B cell (primary cell): ENCODE results near the gene OSBPL5. TPM values are rescaled to one million over a fixed set of nuclear protein-coding genes. Genes with fewer than 3 reads are reported as not detected.

ENCODE experiments used
- ATAC-seq: fragments of 200-7000 bp; cut with Tn5 transposase; one replicate; pipeline ENCODE4 v1.10.0; 2021; ENCODE audit warnings: low read depth, mild to moderate bottlenecking, moderate number of reproducible peaks, moderate library complexity
- CTCF ChIA-PET: fragments of 350-600 bp; sonication (Branson Sonifier 250); formaldehyde crosslinking; loops from one replicate; lab custom pipeline; 2021; ENCODE audit warnings: antibody characterized with exemption, inconsistent platforms; lab: Charles Lee
- POLR2A ChIA-PET: fragments of 350-600 bp; sonication (Branson Sonifier 250); formaldehyde crosslinking; loops from one replicate; lab custom pipeline; 2021; ENCODE audit warnings: antibody characterized with exemption; lab: Charles Lee
- DNase-seq: peaks from one replicate; pipeline ENCODE4 v3.0.0; 2013
- H2AFZ ChIP-seq: 2 replicates; pipeline ENCODE4 v1.6.1; 2012; ENCODE audit warnings: mild to moderate bottlenecking, low read depth, low read length; ENCODE audit not compliant: insufficient read depth, poor library complexity, severe bottlenecking
- H3K27ac ChIP-seq, 2 donors: 1 replicate in 1 of 2; 2 replicates in 1 of 2; pipeline ENCODE4 v1.5.1; 2012 to 2013; ENCODE audit warnings: low read length in 2 of 2, mild to moderate bottlenecking in 2 of 2, moderate library complexity in 1 of 2
- H3K27me3 ChIP-seq, 4 experiments: fragments of 200-600 bp in 1 of 4; sonication (generic) in 1 of 4; replicated peaks in 1 of 4; 1 replicate in 2 of 4; 2 replicates in 2 of 4; pipeline versions ENCODE4 v1.6.1 to v1.7.0; 2013 to 2016; ENCODE audit warnings: low read length in 3 of 4, mild to moderate bottlenecking in 2 of 4, mixed read lengths in 1 of 4, moderate library complexity in 1 of 4; ENCODE audit not compliant: insufficient read depth in 4 of 4, control insufficient read depth in 3 of 4; ENCODE audit errors: control extremely low read depth in 1 of 4
- H3K36me3 ChIP-seq, 2 experiments: replicated peaks in 1 of 2; 1 replicate in 1 of 2; 2 replicates in 1 of 2; pipeline versions ENCODE4 v1.6.1 to v1.7.1; 2013; ENCODE audit warnings: low read length in 1 of 2; ENCODE audit not compliant: insufficient read depth in 2 of 2, control insufficient read depth in 1 of 2; ENCODE audit errors: control extremely low read depth in 1 of 2, extremely low read depth in 1 of 2
- H3K4me1 ChIP-seq, 2 donors: fragments of 200-600 bp in 1 of 2; sonication (generic) in 1 of 2; 1 replicate in 1 of 2; 2 replicates in 1 of 2; pipeline versions ENCODE4 v1.5.1 to v1.6.1; 2013 to 2017; ENCODE audit warnings: low read length in 2 of 2; ENCODE audit not compliant: control insufficient read depth in 2 of 2, insufficient read depth in 2 of 2
- H3K4me2 ChIP-seq: replicated peaks from 2 replicates; pipeline ENCODE3; 2012; ENCODE audit warnings: mild to moderate bottlenecking, low read depth, low read length; ENCODE audit not compliant: poor library complexity, severe bottlenecking
- H3K4me3 ChIP-seq, 5 experiments: fragments of 200-600 bp in 1 of 5; sonication (generic) in 1 of 5; 1 replicate in 3 of 5; 2 replicates in 2 of 5; pipeline versions ENCODE4 v1.5.1 to v1.7.0; 2011 to 2016; ENCODE audit warnings: low read length in 4 of 5, mild to moderate bottlenecking in 4 of 5, low read depth in 2 of 5, control low read depth in 1 of 5, moderate library complexity in 1 of 5; ENCODE audit not compliant: insufficient read depth in 1 of 5; ENCODE audit errors: control extremely low read depth in 1 of 5, extremely low read depth in 1 of 5
- H3K79me2 ChIP-seq: fragments of 200-600 bp; sonication (generic); one replicate; pipeline ENCODE4 v1.6.0; 2016; ENCODE audit warnings: low read length; ENCODE audit not compliant: control insufficient read depth, insufficient read depth
- H3K9ac ChIP-seq: fragments of 200-600 bp; sonication (generic); 2 replicates; pipeline ENCODE4 v1.6.1; 2017; ENCODE audit warnings: mild to moderate bottlenecking, low read length, moderate library complexity
- H3K9me3 ChIP-seq, 3 donors: one replicate each; pipeline versions ENCODE4 v1.6.1 to v1.7.1; 2013; ENCODE audit warnings: low read length in 2 of 3; ENCODE audit not compliant: control insufficient read depth in 2 of 3, insufficient read depth in 1 of 3; ENCODE audit errors: control extremely low read depth in 1 of 3
- H4K20me1 ChIP-seq: 2 replicates; pipeline ENCODE4 v1.6.0; 2012; ENCODE audit warnings: mild to moderate bottlenecking, low read length; ENCODE audit not compliant: insufficient read depth, control insufficient read depth, poor library complexity, severe bottlenecking
- H3K27ac Mint-ChIP-seq: one replicate; pipeline ENCODE4 v1.8.0; 2021; ENCODE audit warnings: mixed read lengths
- H3K27me3 Mint-ChIP-seq: one replicate; pipeline ENCODE4 v1.8.0; 2021; ENCODE audit warnings: mixed read lengths
- H3K4me1 Mint-ChIP-seq: one replicate; pipeline ENCODE4 v1.8.0; 2021; ENCODE audit warnings: mixed read lengths
- H3K4me3 Mint-ChIP-seq: one replicate; pipeline ENCODE4 v1.8.0; 2021; ENCODE audit warnings: mixed read lengths
- H3K9me3 Mint-ChIP-seq: one replicate; pipeline ENCODE4 v1.8.0; 2022; ENCODE audit warnings: mixed read lengths; ENCODE audit not compliant: insufficient read depth
- EZH2 ChIP-seq: IDR thresholded peaks from 2 replicates; pipeline ENCODE4 v1.6.1; 2012; ENCODE audit warnings: borderline replicate concordance, low read depth, mild to moderate bottlenecking, moderate library complexity, low read length; ENCODE audit not compliant: insufficient read depth, poor library complexity, severe bottlenecking
- WGBS: methylation state at CpG from one replicate; pipeline ENCODE4 v1.1.5; 2013; ENCODE audit warnings: missing lambda C conversion rate; ENCODE audit not compliant: insufficient coverage; 5-methylcytosine and 5-hydroxymethylcytosine counted together
- intact Hi-C: fragments of 100-400 bp; cut with micrococcal nuclease; formaldehyde crosslinking; loops from one replicate; pipeline ENCODE4 v1.10.0; 2022
- polyA plus RNA-seq: library from polyadenylated mRNA; depleted of rRNA; stranded (reverse); fragments of >200 nt; gene quantifications from 2 replicates; pipeline ENCODE4 v1.2.3, GENCODE V29; 2012
- total RNA-seq, 2 donors: library from RNA; stranded (reverse); fragments of 120-200 nt in 1 of 2; gene quantifications; 1 replicate in 1 of 2; 2 replicates in 1 of 2; pipeline versions ENCODE4 v1.2.3 to v1.2.4, GENCODE V29; 2013 to 2022
- TF ChIP-seq, protein P1 (sequence below): fragments of 200-600 bp; IDR thresholded peaks from one replicate; pipeline ENCODE4 v1.8.0; 2022; ENCODE audit warnings: antibody characterized with exemption, mild to moderate bottlenecking

Gene OSBPL5
- total and polyA plus RNA-seq, 2 donors (not counting 1 experiment from before 2014, with no cell fraction given): 0.15 to 1.2 TPM

DNA sequence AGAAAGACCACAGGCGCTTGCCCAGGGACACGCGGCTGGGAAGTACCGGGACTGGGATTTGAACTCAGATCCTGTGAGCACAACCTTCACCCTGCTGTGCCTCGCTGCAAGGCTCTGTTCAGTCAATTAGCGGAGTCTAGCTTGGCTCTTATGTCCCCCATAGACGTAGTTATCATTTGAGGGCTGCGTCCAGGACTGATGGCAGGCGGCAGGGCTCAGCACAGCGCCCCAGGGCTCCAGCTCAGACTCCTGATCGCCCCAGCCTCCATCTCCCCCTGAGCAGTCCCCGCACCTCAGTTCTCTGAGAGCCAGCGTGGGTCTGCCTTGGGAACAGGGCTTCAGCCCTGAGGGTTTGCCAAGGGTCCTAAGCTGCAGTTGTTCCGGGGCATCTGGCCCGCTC lies 33.7 kb upstream of the OSBPL5 start:
- Histone ChIP-seq H3K36me3 (no peaks in the 10 kb centered on the region), H3K4me3 (no peak overlapping the region), H3K4me2 (no peak overlapping the region), H2AFZ (no peak overlapping the region), H3K79me2 (no peaks in the 10 kb centered on the region), H3K9ac (no peak overlapping the region), H3K4me1 (no peaks in the 10 kb centered on the region), H3K9me3 (no peaks in the 10 kb centered on the region), H3K27ac (no peak overlapping the region), H4K20me1 (no peaks in the 10 kb centered on the region), H3K27me3 (peaks cover 0 to 9% (median 2%) of the 10 kb centered on the region in 4 experiments)
- no peak for DNase-seq
- intact Hi-C loops: no loop called here
- Mint-ChIP-seq H3K4me1 (no peaks in the 10 kb centered on the region), H3K27ac (no peak overlapping the region), H3K4me3 (no peak overlapping the region), H3K9me3 (no peaks in the 10 kb centered on the region), H3K27me3 (peaks cover 5% of the 10 kb centered on the region)
- 91% methylated on average over 15 of the region's 15 CpGs for WGBS
- no peak for ATAC-seq
- ChIA-PET CTCF (no interaction called here), POLR2A (no interaction called here)
- TF ChIP-seq, protein P1, sequence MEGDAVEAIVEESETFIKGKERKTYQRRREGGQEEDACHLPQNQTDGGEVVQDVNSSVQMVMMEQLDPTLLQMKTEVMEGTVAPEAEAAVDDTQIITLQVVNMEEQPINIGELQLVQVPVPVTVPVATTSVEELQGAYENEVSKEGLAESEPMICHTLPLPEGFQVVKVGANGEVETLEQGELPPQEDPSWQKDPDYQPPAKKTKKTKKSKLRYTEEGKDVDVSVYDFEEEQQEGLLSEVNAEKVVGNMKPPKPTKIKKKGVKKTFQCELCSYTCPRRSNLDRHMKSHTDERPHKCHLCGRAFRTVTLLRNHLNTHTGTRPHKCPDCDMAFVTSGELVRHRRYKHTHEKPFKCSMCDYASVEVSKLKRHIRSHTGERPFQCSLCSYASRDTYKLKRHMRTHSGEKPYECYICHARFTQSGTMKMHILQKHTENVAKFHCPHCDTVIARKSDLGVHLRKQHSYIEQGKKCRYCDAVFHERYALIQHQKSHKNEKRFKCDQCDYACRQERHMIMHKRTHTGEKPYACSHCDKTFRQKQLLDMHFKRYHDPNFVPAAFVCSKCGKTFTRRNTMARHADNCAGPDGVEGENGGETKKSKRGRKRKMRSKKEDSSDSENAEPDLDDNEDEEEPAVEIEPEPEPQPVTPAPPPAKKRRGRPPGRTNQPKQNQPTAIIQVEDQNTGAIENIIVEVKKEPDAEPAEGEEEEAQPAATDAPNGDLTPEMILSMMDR: no peak
- no peak for TF ChIP-seq EZH2

DNA sequence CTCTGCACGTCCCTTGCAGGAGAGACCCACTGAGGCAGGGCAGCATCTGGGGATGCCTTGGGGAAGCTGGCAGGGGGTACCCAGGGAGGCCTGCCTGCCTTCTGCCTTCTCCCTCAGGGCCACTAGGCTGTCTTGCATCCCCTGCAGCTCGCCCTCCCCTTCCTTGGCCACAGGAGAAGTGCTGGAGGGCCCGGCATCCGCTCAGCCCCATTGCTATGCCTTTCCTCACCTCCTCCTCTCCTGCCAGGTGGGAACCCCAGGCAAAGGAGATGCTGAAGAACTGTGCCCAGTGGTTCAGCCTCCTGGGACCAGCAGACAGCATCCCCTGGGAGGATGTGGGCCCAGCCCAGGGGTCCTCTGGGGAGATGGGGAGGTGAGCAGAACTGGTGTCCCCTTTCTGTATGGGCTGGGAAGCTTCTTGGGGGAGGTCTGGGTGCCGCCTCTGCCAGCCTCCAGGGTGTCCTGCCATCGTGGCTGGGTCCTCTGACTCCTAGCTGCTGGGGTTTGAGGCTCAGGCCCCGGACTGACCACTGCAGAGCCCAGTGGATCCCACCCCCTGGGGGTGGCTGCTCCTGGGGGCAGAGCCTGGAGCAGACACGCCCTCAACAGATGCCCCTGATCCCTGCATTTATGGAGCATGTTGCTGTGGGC lies 32.9 kb upstream of the OSBPL5 start:
- no peaks in the 10 kb centered on the region for H3K9me3 ChIP-seq
- H3K27ac ChIP-seq: no peak overlapping the region
- ChIA-PET CTCF (no interaction called here), POLR2A (no interaction called here)
- ATAC-seq: no peak
- Mint-ChIP-seq H3K27me3 (peaks cover 5% of the 10 kb centered on the region), H3K4me3 (no peak overlapping the region), H3K27ac (no peak overlapping the region), H3K4me1 (no peaks in the 10 kb centered on the region), H3K9me3 (no peaks in the 10 kb centered on the region)
- H3K4me3 ChIP-seq: no peak overlapping the region
- H2AFZ ChIP-seq: no peak overlapping the region
- no peak for TF ChIP-seq EZH2
- TF ChIP-seq, protein P1: no peak
- no peak overlapping the region for H3K9ac ChIP-seq
- no peak overlapping the region for H3K4me2 ChIP-seq
- H3K4me1 ChIP-seq: no peaks in the 10 kb centered on the region
- H3K79me2 ChIP-seq: no peaks in the 10 kb centered on the region
- intact Hi-C loops: no loop called here
- H4K20me1 ChIP-seq: no peaks in the 10 kb centered on the region
- H3K36me3 ChIP-seq: no peaks in the 10 kb centered on the region
- no peak for DNase-seq
- WGBS: 77% methylated on average over 6 of the region's 8 CpGs
- peaks cover 0 to 8% (median under 1%) of the 10 kb centered on the region in 4 experiments for H3K27me3 ChIP-seq
